Sigmoid colon (tissue), 7 donors: ENCODE results near the gene IGBP1. TPM values are rescaled to one million over a fixed set of nuclear protein-coding genes. Genes with fewer than 3 reads are reported as not detected.
"Not testable (repeated sequence)": the region's sequence is repeated elsewhere in the genome, so short reads cannot be mapped to it uniquely, and the experiment has no call there.

Experiments
- DNase-seq: peaks from one replicate; pipeline ENCODE4 v3.0.0-alpha.2; 2019
- H3K27ac ChIP-seq, 4 donors: fragments of 200-600 bp; sonication (generic); one replicate each; pipeline ENCODE4 v1.5.1; 2016 to 2019; ENCODE audit warnings: mild to moderate bottlenecking in 1 of 4
- H3K27me3 ChIP-seq, 3 donors: fragments of 200-600 bp; sonication (generic); one replicate each; pipeline ENCODE4 v1.5.1; 2019; ENCODE audit warnings: mild to moderate bottlenecking in 1 of 3
- H3K36me3 ChIP-seq, 4 donors: fragments of 200-600 bp; sonication (generic); one replicate each; pipeline ENCODE4 v1.5.1; 2016 to 2019
- H3K4me1 ChIP-seq, 4 donors: fragments of 200-600 bp; sonication (generic); one replicate each; pipeline ENCODE4 v1.5.1; 2017 to 2019
- H3K4me3 ChIP-seq, 4 donors: fragments of 200-600 bp; sonication (generic); one replicate each; pipeline ENCODE4 v1.5.1; 2017 to 2019; ENCODE audit warnings: mild to moderate bottlenecking in 2 of 4, moderate library complexity in 1 of 4
- H3K9me3 ChIP-seq, 4 donors: fragments of 200-600 bp in 3 of 4; sonication (generic) in 3 of 4; one replicate each; pipeline versions ENCODE4 v1.5.1 to v1.6.1; 2013 to 2019
- CTCF ChIP-seq, 4 experiments: fragments of 450-650 bp in 3 of 4; fragments of 200-600 bp in 1 of 4; IDR thresholded peaks; one replicate each; pipeline ENCODE4 v1.5.1; 2016 to 2019; ENCODE audit warnings: antibody characterized with exemption in 4 of 4, mild to moderate bottlenecking in 3 of 4, moderate library complexity in 2 of 4
- EP300 ChIP-seq, 4 donors: sonication (generic); formaldehyde crosslinking; IDR thresholded peaks; one replicate each; pipeline ENCODE4 v1.6.1; 2017; ENCODE audit warnings: antibody characterized with exemption in 4 of 4
- POLR2A ChIP-seq, 2 donors: fragments of 450-650 bp; IDR thresholded peaks; one replicate each; pipeline ENCODE4 v1.6.1; 2016; ENCODE audit warnings: antibody characterized with exemption in 2 of 2, mild to moderate bottlenecking in 2 of 2, moderate library complexity in 2 of 2
- POLR2AphosphoS5 ChIP-seq, 4 donors: sonication (generic); formaldehyde crosslinking; IDR thresholded peaks; one replicate each; pipeline ENCODE4 v1.6.1; 2017; ENCODE audit warnings: antibody characterized with exemption in 4 of 4
- WGBS, 2 donors: extraction: QIAGEN DNeasy Blood & Tissue Kit; methylation state at CpG; one replicate each; pipeline ENCODE4 v1.1.7; 2013; 5-methylcytosine and 5-hydroxymethylcytosine counted together
- intact Hi-C: fragments of 100-400 bp; cut with DNase I; formaldehyde crosslinking; loops from one replicate; pipeline ENCODE4 v1.15.1; 2023
- polyA plus RNA-seq, 3 donors: library from polyadenylated mRNA; stranded (reverse); fragments of 200-250 nt; gene quantifications; one replicate each; pipeline ENCODE4 v1.2.3, GENCODE V29; 2013
- total RNA-seq, 4 donors: library from RNA; depleted of rRNA; stranded (reverse); fragments of >200 nt; gene quantifications; one replicate each; pipeline ENCODE4 v1.1.0, GENCODE V29; 2016
- donor health status: healthy with polysubstance abuse.
- donor health status: Bipolar disorder and iron deficiency.
- donor health status: healthy.

IGBP1 gene
- total and polyA plus RNA-seq, 7 donors = 69.7 to 126 (median 91.7) TPM

- H3K27me3 ChIP-seq = no peaks in the 10 kb centered on the region
- H3K4me3 ChIP-seq = no peak overlapping the region
- no peaks in the 10 kb centered on the region for H3K36me3 ChIP-seq
- H3K9me3 ChIP-seq = no peaks in the 10 kb centered on the region
- intact Hi-C loops = no loop called here
- 6 to 13% methylated on average over 12 of the region's 12 CpGs for WGBS, 2 donors
- no peak overlapping the region for H3K27ac ChIP-seq
- no peak for DNase-seq
- TF ChIP-seq POLR2A (IDR thresholded peaks at IDR 0.05) = no peak
- peak in 2 of 4 experiments; percentile 32 to 47 for TF ChIP-seq CTCF (IDR thresholded peaks at IDR 0.05)
- H3K4me1 ChIP-seq = no peaks in the 10 kb centered on the region
These were observed 63.9 kb downstream of the IGBP1 start for GRCh38 chrX:70196961-70197720.

- H3K36me3 ChIP-seq = no peaks in the 10 kb centered on the region
- no peaks in the 10 kb centered on the region for H3K4me1 ChIP-seq
- H3K27me3 ChIP-seq = no peaks in the 10 kb centered on the region
- no peak for DNase-seq
- H3K9me3 ChIP-seq = no peaks in the 10 kb centered on the region
- H3K27ac ChIP-seq = no peak overlapping the region
- TF ChIP-seq CTCF (IDR thresholded peaks at IDR 0.05) (no peak), EP300 (IDR thresholded peaks at IDR 0.05) (no peak), POLR2A (IDR thresholded peaks at IDR 0.05) (no peak), POLR2AphosphoS5 (IDR thresholded peaks at IDR 0.05) (no peak)
- no peak overlapping the region for H3K4me3 ChIP-seq
- intact Hi-C loops = loop anchor here (10.0 kb wide), 1 partner anchor 223 kb away; the partner anchor contains the start of gene GDPD2
- WGBS, 2 donors = 77 to 86% methylated on average over 5 of the region's 5 CpGs
These were observed 68.5 kb downstream of the IGBP1 start for GRCh38 chrX:70201732-70202131.

DNA sequence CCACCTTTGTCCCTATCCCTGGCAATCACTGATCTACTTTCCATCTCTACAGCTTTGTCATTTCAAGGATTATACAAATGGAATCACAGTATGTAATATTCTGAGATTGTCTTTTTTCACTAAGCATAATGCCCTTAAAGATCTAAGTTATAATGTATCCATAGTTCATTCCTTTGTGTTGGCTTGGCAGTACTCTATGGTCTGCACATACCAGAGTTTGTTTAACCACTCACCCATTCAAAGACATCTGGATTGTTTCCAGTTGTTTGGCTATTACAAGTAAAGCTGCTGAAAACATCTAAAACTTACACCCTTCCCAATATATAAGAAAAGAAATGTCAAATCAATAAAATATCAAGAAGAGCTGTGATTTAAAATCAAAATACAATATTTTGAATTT, 75.2 kb downstream of the IGBP1 start:
- Histone ChIP-seq H3K9me3 (no peaks in the 10 kb centered on the region), H3K27me3 (no peaks in the 10 kb centered on the region), H3K4me1 (no peaks in the 10 kb centered on the region), H3K36me3 (no peaks in the 10 kb centered on the region), H3K4me3 (no peak overlapping the region), H3K27ac (no peak overlapping the region)
- intact Hi-C loops = loop anchor here (10.0 kb wide), 1 partner anchor 216 kb away; the partner anchor contains the start of gene GDPD2
- DNase-seq = no peak
- TF ChIP-seq POLR2AphosphoS5 (IDR thresholded peaks at IDR 0.05) = no peak
- TF ChIP-seq CTCF (IDR thresholded peaks at IDR 0.05) = no peak
- no peak for TF ChIP-seq EP300 (IDR thresholded peaks at IDR 0.05)
- no peak for TF ChIP-seq POLR2A (IDR thresholded peaks at IDR 0.05)

DNA sequence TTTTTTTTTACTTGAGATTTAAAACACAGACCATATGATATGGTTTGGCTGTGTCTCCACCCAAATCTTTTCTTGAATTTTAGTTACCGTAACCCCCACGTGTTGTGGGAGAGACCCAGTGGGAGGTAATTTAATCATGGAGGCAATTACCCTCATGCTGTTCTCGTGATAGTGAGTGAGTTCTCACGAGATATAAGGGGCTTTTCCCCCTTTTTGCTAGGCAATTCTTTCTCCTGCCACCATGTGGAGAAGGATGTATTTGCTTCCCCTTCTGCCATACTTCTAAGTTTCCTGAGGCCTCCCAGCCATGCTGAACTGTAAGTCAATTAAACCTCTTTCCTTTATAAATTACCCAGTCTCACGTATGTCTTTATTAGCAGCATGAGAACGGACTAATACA, 76.3 kb downstream of the IGBP1 start:
- H3K4me1 ChIP-seq, H3K4me3 ChIP-seq, H3K27ac ChIP-seq, DNase-seq, H3K27me3 ChIP-seq, H3K9me3 ChIP-seq, H3K36me3 ChIP-seq: not testable (repeated sequence)
- 52 to 65% methylated on average over 6 of the region's 6 CpGs for WGBS, 2 donors
- intact Hi-C loops = loop anchor here (10.0 kb wide), 1 partner anchor 215 kb away; the partner anchor contains the start of gene GDPD2

Other genes starting within 250 kb of the IGBP1 start
- gene AWAT2, start 83.5 kb upstream of the IGBP1 start, total RNA-seq = not detected
- gene AWAT2, start 83.5 kb upstream of the IGBP1 start, polyA plus RNA-seq = under 1 TPM in 1 of 3 donors, not detected in 2; 0.60 TPM
- gene OTUD6A, start 71.0 kb upstream of the IGBP1 start, total RNA-seq = not detected
- gene OTUD6A, start 71.0 kb upstream of the IGBP1 start, polyA plus RNA-seq = not detected
- not detected for gene DGAT2L6, start 44.0 kb downstream of the IGBP1 start, total RNA-seq
- gene DGAT2L6, start 44.0 kb downstream of the IGBP1 start, polyA plus RNA-seq = not detected
- gene AWAT1, start 101.2 kb downstream of the IGBP1 start, total RNA-seq = not detected
- gene AWAT1, start 101.2 kb downstream of the IGBP1 start, polyA plus RNA-seq = not detected
- gene P2RY4, start 126.8 kb downstream of the IGBP1 start, total RNA-seq = 1 to 10 TPM in 1 of 4 donors, under 1 TPM in 2, not detected in 1; 0.27 to 1.7 (median 0.33) TPM
- under 1 TPM; 0.44 to 0.60 (median 0.46) TPM for gene P2RY4, start 126.8 kb downstream of the IGBP1 start, polyA plus RNA-seq
- gene ARR3, start 134.9 kb downstream of the IGBP1 start, total RNA-seq = not detected
- under 1 TPM in 2 of 3 donors, not detected in 1; 0.25 to 0.60 TPM for gene ARR3, start 134.9 kb downstream of the IGBP1 start, polyA plus RNA-seq
- gene RAB41, start 148.7 kb downstream of the IGBP1 start, total RNA-seq = not detected
- under 1 TPM in 1 of 3 donors, not detected in 2; 0.10 TPM for gene RAB41, start 148.7 kb downstream of the IGBP1 start, polyA plus RNA-seq
- 10 to 100 TPM; 21.2 to 32.8 (median 25.6) TPM for gene PDZD11, start 156.5 kb downstream of the IGBP1 start, total RNA-seq
- 100 to 1,000 TPM in 1 of 3 donors, 10 to 100 TPM in 2; 55.4 to 115 (median 93.7) TPM for gene PDZD11, start 156.5 kb downstream of the IGBP1 start, polyA plus RNA-seq
- gene KIF4A, start 156.7 kb downstream of the IGBP1 start, total RNA-seq = under 1 TPM; 0.16 to 0.55 (median 0.45) TPM
- gene KIF4A, start 156.7 kb downstream of the IGBP1 start, polyA plus RNA-seq = 1 to 10 TPM in 2 of 3 donors, under 1 TPM in 1; 0.60 to 5.5 (median 2.1) TPM